ENCODE results near the gene IFITM1.
"Not testable (repeated sequence)": the region's sequence is repeated elsewhere in the genome, so short reads cannot be mapped to it uniquely, and the experiment has no call there.

The IFITM1 gene

DNA sequence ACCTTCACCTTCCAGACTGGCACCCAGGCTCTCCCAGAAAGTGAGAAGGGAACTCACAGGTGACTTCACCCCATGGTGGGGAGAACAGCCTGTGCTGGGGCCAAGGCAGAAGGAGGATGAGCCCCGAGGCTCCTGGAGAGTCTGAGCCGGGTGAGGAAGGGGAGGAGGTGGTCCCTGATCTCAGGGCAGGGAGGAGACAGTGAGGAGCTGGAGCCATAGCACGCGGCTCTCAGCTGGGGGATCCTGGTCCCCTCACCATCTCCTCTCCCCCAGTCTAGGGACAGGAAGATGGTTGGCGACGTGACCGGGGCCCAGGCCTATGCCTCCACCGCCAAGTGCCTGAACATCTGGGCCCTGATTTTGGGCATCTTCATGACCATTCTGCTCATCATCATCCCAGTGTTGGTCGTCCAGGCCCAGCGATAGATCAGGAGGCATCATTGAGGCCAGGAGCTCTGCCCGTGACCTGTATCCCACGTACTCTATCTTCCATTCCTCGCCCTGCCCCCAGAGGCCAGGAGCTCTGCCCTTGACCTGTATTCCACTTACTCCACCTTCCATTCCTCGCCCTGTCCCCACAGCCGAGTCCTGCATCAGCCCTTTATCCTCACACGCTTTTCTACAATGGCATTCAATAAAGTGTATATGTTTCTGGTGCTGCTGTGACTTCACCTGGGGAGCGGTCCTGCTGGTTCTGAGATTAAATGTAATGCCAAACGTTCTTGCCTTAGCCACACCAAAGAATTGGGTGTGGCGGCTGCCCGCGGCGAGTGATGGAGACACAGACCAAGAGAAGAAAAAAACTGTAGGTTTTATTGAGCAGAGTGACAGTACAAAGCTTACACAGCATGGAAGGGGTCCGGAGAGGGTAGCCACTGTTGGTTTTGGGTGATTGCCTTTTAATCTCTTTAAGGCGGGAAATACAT is 4.8 kb upstream of the IFITM1 start:
- not testable (repeated sequence) for DNase-seq (ENCODE audit: low spot score)

DNA sequence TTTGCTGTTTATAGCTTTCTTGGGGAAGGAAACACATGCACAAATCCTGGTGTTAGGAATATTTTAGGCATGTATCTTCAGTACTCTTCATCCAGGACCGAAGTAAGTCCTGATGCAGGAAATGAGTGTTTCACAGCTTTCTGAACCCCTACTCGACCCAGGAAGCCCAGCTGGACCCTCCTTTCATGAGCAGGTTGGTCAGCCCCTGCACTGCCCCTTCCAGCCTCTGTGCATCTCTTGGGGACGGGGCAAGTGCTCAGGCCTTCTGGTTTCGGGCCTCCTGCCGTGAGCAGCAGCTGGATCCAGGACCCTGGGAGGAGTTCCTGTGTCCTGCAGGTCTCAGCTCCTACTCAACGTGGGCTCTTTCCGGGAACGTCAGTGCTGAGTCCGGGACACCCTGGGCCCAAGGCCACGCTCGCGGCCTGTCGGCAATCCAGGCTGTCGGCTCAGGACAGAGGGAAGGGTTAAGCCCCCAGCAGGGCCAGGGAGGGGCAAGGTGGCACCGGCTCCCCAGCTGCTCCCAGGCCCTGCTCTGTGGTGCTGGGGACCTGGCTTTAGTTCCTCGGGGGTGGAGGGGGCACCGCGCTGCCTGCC is 3.8 kb upstream of the IFITM1 start:
- not testable (repeated sequence) for DNase-seq (ENCODE audit: low spot score)

DNA sequence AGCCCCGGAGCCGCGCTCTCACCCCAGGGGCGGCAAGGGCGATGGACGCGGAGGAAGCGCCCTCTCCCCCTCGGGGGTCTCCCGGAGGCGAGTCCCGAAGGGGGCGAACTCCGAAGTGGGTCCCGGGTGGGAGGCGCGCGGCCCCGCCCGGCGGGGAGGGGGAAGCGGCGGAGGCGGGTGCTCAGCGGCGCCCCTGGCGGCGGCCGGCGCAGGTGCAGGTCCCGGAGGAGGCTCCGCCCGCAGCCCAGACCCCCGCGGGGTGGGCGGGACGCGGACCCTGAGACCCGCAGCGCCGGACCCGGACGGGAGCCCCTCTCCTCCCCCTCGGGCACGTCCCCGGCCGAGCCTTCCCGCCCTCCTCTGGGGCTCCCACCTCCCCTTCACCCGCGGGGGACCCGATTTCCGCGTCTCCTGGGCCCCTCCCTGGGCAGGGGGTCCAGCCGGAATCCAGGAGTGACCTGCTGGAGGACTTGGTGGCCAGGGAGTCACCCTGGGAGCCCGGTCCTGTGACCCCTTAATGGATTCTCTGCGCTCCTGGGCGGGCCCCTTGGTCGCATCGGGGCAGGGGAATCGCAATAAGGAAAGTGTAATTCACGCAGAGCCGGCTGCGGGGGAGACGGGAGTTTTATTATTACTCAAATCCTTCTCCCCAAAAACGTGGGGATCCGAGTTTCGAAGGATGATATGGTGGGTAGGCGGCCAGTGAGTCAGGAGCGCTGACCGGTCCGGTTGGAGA is 2.7 kb upstream of the IFITM1 start:
- not testable (repeated sequence) for DNase-seq (ENCODE audit: low spot score)

DNA sequence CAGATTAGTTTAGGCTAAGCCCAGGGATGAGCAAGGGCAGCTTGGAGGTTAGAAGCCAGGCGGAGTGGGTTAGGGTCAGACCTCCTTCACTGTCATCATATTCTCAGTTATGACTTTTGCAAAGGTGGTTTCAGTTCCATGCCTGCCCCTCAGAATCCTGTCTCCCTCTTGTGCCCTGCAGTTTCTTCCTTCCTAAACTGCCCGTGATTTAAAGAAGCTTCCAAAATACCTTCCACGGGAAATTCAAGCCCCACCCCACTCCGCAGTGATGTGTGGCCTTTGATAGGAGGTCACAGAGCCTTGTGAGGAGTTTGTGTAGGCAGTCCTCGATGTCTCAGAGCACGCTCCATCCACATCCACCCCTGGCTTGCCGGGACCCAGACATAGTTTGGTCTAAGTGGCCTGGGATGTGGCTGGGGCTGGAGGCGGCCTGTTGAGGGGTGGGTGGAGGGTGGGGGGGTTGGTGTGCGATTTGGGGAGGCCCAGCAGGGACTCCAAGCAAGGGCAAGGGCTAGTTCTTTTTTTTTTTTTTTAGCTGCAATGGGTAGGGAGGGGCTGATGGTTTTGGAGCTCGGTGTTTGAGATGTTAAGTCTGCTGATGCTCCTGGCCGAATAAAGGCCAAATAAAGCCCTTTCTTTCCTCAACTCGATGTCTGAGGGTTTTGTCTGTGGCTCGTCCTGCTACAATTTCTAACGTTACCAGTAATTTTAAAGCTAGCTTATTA is 1.6 kb upstream of the IFITM1 start:
- DNase-seq (ENCODE audit: low spot score), result no peak

GRCh38 chr11:313304-313786 is 495 bp upstream of the IFITM1 start:
- no peak for DNase-seq (ENCODE audit: low spot score)

GRCh38 chr11:314554-314875 is 675 bp downstream of the IFITM1 start:
- not testable (repeated sequence) for DNase-seq (ENCODE audit: low spot score)

- DNase-seq (ENCODE audit: low spot score), result no peak
Observed at GRCh38 chr11:315051-315481, 1.2 kb downstream of the IFITM1 start.

- DNase-seq (ENCODE audit: low spot score), result no peak
Observed at GRCh38 chr11:315516-315994, 1.7 kb downstream of the IFITM1 start.

- no peak for DNase-seq (ENCODE audit: low spot score)
Observed at GRCh38 chr11:316031-316701, 2.3 kb downstream of the IFITM1 start.

- DNase-seq (ENCODE audit: low spot score), result no peak
Observed at GRCh38 chr11:316891-317301, 3.1 kb downstream of the IFITM1 start.

GRCh38 chr11:317668-318404 is 4.0 kb downstream of the IFITM1 start:
- not testable (repeated sequence) for DNase-seq (ENCODE audit: low spot score)

- not testable (repeated sequence) for DNase-seq (ENCODE audit: low spot score)
Observed at GRCh38 chr11:318405-319120, 4.7 kb downstream of the IFITM1 start.

DNA sequence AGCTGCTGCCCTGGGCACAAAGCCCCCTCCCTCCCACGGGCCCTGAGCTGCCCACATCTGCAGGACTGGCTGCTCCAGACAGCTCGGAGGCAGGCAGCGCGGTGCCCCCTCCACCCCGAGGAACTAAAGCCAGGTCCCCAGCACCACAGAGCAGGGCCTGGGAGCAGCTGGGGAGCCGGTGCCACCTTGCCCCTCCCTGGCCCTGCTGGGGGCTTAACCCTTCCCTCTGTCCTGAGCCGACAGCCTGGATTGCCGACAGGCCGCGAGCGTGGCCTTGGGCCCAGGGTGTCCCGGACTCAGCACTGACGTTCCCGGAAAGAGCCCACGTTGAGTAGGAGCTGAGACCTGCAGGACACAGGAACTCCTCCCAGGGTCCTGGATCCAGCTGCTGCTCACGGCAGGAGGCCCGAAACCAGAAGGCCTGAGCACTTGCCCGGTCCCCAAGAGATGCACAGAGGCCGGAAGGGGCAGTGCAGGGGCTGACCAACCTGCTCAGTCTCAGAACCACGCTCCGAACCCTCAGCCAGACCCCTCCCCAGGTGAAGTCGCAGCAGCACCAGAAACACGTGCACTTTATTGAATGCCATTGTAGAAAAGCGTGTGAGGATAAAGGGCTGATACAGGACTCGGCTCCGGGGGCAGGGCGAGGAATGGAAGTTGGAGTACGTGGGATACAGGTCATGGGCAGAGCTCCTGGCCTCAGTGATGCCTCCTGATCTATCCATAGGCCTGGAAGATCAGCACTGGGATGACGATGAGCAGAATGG is 5.5 kb downstream of the IFITM1 start:
- DNase-seq (ENCODE audit: low spot score), result not testable (repeated sequence)

DNA sequence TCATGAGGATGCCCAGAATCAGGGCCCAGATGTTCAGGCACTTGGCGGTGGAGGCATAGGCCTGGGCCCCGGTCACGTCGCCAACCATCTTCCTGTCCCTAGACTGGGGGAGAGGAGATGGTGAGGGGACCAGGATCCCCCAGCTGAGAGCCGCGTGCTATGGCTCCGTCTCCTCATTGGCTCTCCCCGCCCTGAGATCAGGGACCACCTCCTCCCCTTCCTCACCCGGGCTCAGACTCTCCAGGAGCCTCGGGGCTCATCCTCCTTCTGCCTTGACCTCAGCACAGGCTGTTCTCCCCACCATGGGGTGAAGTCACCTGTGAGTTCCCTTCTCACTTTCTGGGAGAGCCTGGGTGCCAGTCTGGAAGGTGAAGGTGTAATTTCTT is 6.0 kb downstream of the IFITM1 start:
- DNase-seq (ENCODE audit: low spot score), result not testable (repeated sequence)

- DNase-seq (ENCODE audit: low spot score), result no peak
Observed at GRCh38 chr11:324156-324555, 10.3 kb downstream of the IFITM1 start.

DNA sequence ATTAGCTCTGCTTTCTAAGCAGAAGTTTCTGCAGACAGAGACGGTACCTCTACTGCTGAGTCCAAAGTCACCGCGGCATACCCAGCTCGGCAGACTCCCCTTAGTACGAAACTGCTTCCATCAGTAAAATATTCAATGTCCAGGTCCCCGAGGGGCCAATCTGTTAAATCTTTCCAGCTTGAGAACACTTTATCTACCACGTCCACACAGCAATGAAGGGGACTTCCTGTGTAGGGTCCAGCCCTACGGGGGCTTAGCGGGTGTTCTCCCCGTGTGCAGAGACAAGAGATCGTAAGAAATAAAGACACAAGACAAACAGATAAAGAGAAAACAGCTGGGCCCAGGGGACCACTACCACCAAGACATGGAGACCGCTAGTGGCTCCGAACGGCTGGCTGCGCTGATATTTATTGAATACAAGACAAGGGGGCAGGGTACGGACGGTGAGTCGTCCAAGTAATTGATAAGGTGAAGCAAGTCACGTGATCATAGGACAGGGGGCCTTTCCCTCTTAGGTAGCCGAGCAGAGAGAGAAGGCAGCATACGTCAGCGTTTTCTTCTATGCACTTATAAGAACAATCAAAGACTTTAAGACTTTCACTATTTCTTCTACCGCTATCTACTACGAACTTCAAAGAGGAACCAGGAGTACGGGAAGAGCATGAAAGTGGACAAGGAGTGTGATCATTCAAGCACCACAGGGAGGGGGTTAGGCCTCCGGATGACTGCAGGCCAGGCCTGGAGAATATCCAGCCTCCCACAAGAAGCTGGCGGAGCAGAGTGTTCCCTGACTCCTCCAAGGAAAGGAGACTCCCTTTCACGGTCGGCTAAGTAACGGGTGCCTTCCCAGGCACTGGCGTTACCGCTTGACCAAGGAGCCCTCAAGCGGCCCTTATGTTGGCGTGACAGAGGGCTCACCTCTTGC is 11.0 kb downstream of the IFITM1 start:
- DNase-seq (ENCODE audit: low spot score), result not testable (repeated sequence)

DNA sequence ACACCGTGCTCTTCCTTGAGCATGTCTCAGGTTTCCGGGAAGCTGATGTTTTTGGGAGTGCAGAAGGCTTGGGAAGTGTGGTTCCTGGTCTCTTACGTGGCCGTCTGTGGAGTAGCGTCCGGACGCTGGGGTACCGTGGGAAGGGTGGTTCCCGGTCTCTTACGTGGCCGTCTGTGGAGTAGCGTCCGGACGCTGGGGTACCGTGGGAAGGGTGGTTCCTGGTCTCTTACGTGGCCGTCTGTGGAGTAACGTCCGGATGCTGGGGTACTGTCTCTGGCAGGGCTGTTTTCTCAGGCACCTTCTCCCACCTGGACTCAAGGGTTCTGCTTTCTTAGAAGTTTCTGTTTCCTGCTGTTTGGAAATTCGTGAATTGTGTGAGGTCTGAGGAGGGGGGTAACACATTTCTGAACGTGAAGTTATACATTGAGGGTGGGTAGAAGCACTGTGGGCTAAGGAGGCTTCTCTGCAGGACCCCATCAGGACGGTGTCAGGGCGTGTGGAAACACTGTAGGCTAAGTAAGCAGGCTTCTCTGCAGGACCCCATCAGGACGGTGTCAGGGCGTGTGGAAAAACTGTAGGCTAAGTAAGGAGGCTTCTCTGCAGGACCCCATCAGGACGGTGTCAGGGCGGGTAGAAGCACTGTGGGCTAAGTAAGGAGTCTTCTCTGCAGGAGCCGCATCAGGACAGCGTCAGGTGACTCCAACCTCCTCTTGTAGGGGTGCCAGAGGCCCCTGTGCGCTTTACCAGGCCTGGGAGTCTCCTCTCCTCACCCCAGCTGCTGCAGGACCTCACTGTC is 12.2 kb downstream of the IFITM1 start:
- DNase-seq (ENCODE audit: low spot score), result no peak
